Measurements from ENCODE around the gene GPR32.
"Not testable (repeated sequence)": the region's sequence is repeated elsewhere in the genome, so short reads cannot be mapped to it uniquely, and the experiment has no call there.

The GPR32 gene

GRCh38 chr19:50759886-50760285, 10.4 kb upstream of the GPR32 start:
- TF ChIP-seq, protein P1, sequence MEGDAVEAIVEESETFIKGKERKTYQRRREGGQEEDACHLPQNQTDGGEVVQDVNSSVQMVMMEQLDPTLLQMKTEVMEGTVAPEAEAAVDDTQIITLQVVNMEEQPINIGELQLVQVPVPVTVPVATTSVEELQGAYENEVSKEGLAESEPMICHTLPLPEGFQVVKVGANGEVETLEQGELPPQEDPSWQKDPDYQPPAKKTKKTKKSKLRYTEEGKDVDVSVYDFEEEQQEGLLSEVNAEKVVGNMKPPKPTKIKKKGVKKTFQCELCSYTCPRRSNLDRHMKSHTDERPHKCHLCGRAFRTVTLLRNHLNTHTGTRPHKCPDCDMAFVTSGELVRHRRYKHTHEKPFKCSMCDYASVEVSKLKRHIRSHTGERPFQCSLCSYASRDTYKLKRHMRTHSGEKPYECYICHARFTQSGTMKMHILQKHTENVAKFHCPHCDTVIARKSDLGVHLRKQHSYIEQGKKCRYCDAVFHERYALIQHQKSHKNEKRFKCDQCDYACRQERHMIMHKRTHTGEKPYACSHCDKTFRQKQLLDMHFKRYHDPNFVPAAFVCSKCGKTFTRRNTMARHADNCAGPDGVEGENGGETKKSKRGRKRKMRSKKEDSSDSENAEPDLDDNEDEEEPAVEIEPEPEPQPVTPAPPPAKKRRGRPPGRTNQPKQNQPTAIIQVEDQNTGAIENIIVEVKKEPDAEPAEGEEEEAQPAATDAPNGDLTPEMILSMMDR (conservative IDR thresholded peaks at IDR 0.05), result no peak
- H3K27ac ChIP-seq, result no peak overlapping the region

DNA sequence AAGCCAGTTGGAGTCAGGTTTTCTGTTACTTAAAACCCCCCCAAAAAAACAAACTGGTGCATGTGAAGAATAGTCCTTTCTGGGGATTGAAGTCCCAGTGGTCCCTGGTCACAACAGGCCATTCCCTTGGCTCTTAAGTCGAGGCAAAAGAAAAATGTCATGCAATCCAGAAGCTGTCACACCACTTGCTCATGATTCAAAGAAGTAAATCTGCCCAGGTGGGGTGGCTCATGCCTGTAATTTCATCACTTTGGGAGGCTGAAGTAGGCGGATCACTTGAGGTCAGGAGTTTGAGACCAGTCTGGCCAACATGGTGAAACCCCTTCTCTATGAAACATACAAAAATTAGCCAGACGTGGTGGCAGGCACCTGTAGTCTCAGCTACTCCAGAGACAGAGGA, 8.8 kb upstream of the GPR32 start:
- H3K27ac ChIP-seq, result not testable (repeated sequence)

DNA sequence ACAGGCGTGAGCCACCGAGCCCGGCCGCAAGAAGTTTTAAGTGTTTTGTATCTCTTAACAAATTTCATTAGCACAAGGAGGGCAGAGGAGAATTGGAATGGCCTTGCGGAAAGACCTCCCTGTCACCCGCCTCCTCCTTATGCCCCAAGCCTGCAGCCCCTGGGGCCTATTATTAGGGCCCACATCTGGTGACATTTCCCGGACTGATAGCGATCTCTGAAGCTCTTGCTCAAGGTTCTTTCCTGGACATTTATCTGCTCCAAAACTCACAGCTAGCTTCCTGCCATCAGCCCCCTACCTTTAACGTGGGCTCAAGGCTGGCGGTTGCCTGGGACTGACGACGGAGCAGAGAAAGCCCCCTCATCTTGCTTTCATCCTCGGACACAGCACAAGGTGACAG, 6.7 kb upstream of the GPR32 start:
- H3K27ac ChIP-seq, result not testable (repeated sequence)

- TF ChIP-seq, protein P1 (conservative IDR thresholded peaks at IDR 0.05), result no peak
- H3K27ac ChIP-seq, result no peak overlapping the region
These were observed 5.9 kb upstream of the GPR32 start for GRCh38 chr19:50764409-50764808.

DNA sequence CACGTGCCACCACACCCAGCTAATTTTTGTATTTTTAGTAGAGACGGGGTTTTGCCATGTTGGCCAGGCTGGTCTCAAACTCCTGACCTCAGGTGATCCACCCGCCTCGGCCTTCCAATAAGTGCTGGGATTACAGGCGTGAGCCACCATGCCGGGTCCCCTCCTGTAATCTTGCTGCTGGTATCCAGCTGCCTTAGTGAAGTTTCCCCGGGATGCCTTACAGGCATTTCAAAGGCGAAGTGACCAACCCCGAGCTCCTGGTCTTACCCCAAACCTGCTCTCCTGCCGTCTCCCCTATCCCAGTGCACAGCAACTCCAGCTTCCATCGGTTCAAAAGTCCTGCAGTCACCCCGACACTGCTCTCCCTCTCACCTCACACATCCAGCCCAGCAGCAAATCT, 3.5 kb upstream of the GPR32 start:
- H3K27ac ChIP-seq, result not testable (repeated sequence)

- not testable (repeated sequence) for H3K27ac ChIP-seq
These were observed 3.0 kb upstream of the GPR32 start for GRCh38 chr19:50767263-50767662.

GRCh38 chr19:50768277-50768676, 2.0 kb upstream of the GPR32 start:
- no peak overlapping the region for H3K27ac ChIP-seq
- TF ChIP-seq, protein P1 (conservative IDR thresholded peaks at IDR 0.05), result no peak

GRCh38 chr19:50770888-50771287, 624 bp downstream of the GPR32 start:
- TF ChIP-seq, protein P1 (conservative IDR thresholded peaks at IDR 0.05), result no peak
- H3K27ac ChIP-seq, result no peak overlapping the region

GRCh38 chr19:50772476-50772875, 2.2 kb downstream of the GPR32 start:
- TF ChIP-seq, protein P1 (conservative IDR thresholded peaks at IDR 0.05), result no peak
- H3K27ac ChIP-seq, result no peak overlapping the region

- not testable (repeated sequence) for H3K27ac ChIP-seq
These were observed 2.6 kb downstream of the GPR32 start for GRCh38 chr19:50772912-50773311.

- H3K27ac ChIP-seq, result not testable (repeated sequence)
These were observed 3.2 kb downstream of the GPR32 start for GRCh38 chr19:50773454-50773853.

Data from VCaP (cell line).